Measurements from ENCODE around the gene APCDD1L.

APCDD1L gene

GRCh38 chr20:58435237-58435636 lies 80.0 kb downstream of the APCDD1L start:
- Histone ChIP-seq H3K27me3 (ENCODE audit: low read length) (no peaks in the 10 kb centered on the region), H3K4me2 (ENCODE audit: low read depth, low read length, poor library complexity, severe bottlenecking) (no peak overlapping the region), H3K27ac (ENCODE audit: low read depth, low read length) (no peak overlapping the region), H3F3A (ENCODE audit: insufficient read depth) (no peaks in the 10 kb centered on the region), H3K36me3 (ENCODE audit: low read length) (peaks cover 9% of the 10 kb centered on the region; the same call in 1 of the 2 replicates), H3K79me2 (ENCODE audit: insufficient read depth, low read length) (peaks cover 96% of the 10 kb centered on the region), H3K9me3 (ENCODE audit: insufficient read depth, low read length) (no peaks in the 10 kb centered on the region), H3K9ac (ENCODE audit: low read length) (no peak overlapping the region), H4K20me1 (ENCODE audit: low read depth, low read length) (no peaks in the 10 kb centered on the region; the same call in none of the 2 replicates), H2AFZ (ENCODE audit: low read depth, low read length, severe bottlenecking) (no peak overlapping the region), H3K4me3 (ENCODE audit: insufficient read depth, low read length, poor library complexity, severe bottlenecking) (no peak overlapping the region), H3K9me2 (replicated peaks; ENCODE audit: insufficient read depth, low read length) (no peaks in the 10 kb centered on the region)
- no peak for TF ChIP-seq CTCF (IDR thresholded peaks at IDR 0.05; ENCODE audit: insufficient read depth, low read length, poor library complexity, severe bottlenecking)
- no peak for TF ChIP-seq EZH2phosphoT487 (conservative IDR thresholded peaks at IDR 0.05; ENCODE audit: low read length)

- Histone ChIP-seq H3K27ac (ENCODE audit: low read depth, low read length) (no peak overlapping the region), H3K9ac (ENCODE audit: low read length) (no peak overlapping the region), H2AFZ (ENCODE audit: low read depth, low read length, severe bottlenecking) (no peak overlapping the region), H3K36me3 (ENCODE audit: low read length) (peaks cover 9% of the 10 kb centered on the region; the same call in 1 of the 2 replicates), H3K4me2 (ENCODE audit: low read depth, low read length, poor library complexity, severe bottlenecking) (no peak overlapping the region), H3K9me3 (ENCODE audit: insufficient read depth, low read length) (no peaks in the 10 kb centered on the region), H3K9me2 (replicated peaks; ENCODE audit: insufficient read depth, low read length) (no peaks in the 10 kb centered on the region), H3K27me3 (ENCODE audit: low read length) (no peaks in the 10 kb centered on the region), H3K79me2 (ENCODE audit: insufficient read depth, low read length) (peaks cover 93% of the 10 kb centered on the region), H3F3A (ENCODE audit: insufficient read depth) (no peaks in the 10 kb centered on the region), H3K4me3 (ENCODE audit: insufficient read depth, low read length, poor library complexity, severe bottlenecking) (no peak overlapping the region), H4K20me1 (ENCODE audit: low read depth, low read length) (no peaks in the 10 kb centered on the region; the same call in none of the 2 replicates)
- TF ChIP-seq CTCF (IDR thresholded peaks at IDR 0.05; ENCODE audit: insufficient read depth, low read length, poor library complexity, severe bottlenecking) (no peak), EZH2phosphoT487 (conservative IDR thresholded peaks at IDR 0.05; ENCODE audit: low read length) (no peak)
Measured at GRCh38 chr20:58434326-58434725, 80.9 kb downstream of the APCDD1L start.

- Histone ChIP-seq H3K4me2 (ENCODE audit: low read depth, low read length, poor library complexity, severe bottlenecking) (no peak overlapping the region), H3F3A (ENCODE audit: insufficient read depth) (no peaks in the 10 kb centered on the region), H3K27ac (ENCODE audit: low read depth, low read length) (no peak overlapping the region), H4K20me1 (ENCODE audit: low read depth, low read length) (no peaks in the 10 kb centered on the region; the same call in none of the 2 replicates), H3K4me3 (ENCODE audit: insufficient read depth, low read length, poor library complexity, severe bottlenecking) (no peak overlapping the region), H3K27me3 (ENCODE audit: low read length) (no peaks in the 10 kb centered on the region), H3K79me2 (ENCODE audit: insufficient read depth, low read length) (peaks cover 93% of the 10 kb centered on the region), H3K9me2 (replicated peaks; ENCODE audit: insufficient read depth, low read length) (no peaks in the 10 kb centered on the region), H3K36me3 (ENCODE audit: low read length) (peaks cover 5% of the 10 kb centered on the region; the same call in 1 of the 2 replicates), H3K9ac (ENCODE audit: low read length) (no peak overlapping the region), H2AFZ (ENCODE audit: low read depth, low read length, severe bottlenecking) (no peak overlapping the region), H3K9me3 (ENCODE audit: insufficient read depth, low read length) (no peaks in the 10 kb centered on the region)
- TF ChIP-seq EZH2phosphoT487 (conservative IDR thresholded peaks at IDR 0.05; ENCODE audit: low read length) (no peak), CTCF (IDR thresholded peaks at IDR 0.05; ENCODE audit: insufficient read depth, low read length, poor library complexity, severe bottlenecking) (no peak)
Measured at GRCh38 chr20:58433759-58434158, 81.4 kb downstream of the APCDD1L start.
